Measurements from ENCODE around the gene RAPGEF5. TPM values are rescaled to one million over a fixed set of nuclear protein-coding genes. Genes with fewer than 3 reads are reported as not detected.

The RAPGEF5 gene
- total and polyA plus RNA-seq, 9 donors: 6.4 to 22.5 (median 10.4) TPM

- Histone ChIP-seq H3K4me1 (ENCODE audit: insufficient read depth) (no peaks in the 10 kb centered on the region), H3K36me3 (no peaks in the 10 kb centered on the region), H3K27me3 (no peaks in the 10 kb centered on the region), H3K27ac (no peak overlapping the region), H3K4me3 (no peak overlapping the region), H3K9me3 (no peaks in the 10 kb centered on the region)
- WGBS, 3 donors: 64 to 74% (median 66%) methylated on average over 2 of the region's 2 CpGs
- DNase-seq: no peak
- intact Hi-C loops (cut with DNase I): no loop called here
- TF ChIP-seq, protein P1, sequence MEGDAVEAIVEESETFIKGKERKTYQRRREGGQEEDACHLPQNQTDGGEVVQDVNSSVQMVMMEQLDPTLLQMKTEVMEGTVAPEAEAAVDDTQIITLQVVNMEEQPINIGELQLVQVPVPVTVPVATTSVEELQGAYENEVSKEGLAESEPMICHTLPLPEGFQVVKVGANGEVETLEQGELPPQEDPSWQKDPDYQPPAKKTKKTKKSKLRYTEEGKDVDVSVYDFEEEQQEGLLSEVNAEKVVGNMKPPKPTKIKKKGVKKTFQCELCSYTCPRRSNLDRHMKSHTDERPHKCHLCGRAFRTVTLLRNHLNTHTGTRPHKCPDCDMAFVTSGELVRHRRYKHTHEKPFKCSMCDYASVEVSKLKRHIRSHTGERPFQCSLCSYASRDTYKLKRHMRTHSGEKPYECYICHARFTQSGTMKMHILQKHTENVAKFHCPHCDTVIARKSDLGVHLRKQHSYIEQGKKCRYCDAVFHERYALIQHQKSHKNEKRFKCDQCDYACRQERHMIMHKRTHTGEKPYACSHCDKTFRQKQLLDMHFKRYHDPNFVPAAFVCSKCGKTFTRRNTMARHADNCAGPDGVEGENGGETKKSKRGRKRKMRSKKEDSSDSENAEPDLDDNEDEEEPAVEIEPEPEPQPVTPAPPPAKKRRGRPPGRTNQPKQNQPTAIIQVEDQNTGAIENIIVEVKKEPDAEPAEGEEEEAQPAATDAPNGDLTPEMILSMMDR (IDR thresholded peaks at IDR 0.05): no peak
- no peak for TF ChIP-seq EP300 (IDR thresholded peaks at IDR 0.05)
- TF ChIP-seq POLR2A (IDR thresholded peaks at IDR 0.05): no peak
These were observed 81.3 kb downstream of the RAPGEF5 start for GRCh38 chr7:22275661-22276060.

DNA sequence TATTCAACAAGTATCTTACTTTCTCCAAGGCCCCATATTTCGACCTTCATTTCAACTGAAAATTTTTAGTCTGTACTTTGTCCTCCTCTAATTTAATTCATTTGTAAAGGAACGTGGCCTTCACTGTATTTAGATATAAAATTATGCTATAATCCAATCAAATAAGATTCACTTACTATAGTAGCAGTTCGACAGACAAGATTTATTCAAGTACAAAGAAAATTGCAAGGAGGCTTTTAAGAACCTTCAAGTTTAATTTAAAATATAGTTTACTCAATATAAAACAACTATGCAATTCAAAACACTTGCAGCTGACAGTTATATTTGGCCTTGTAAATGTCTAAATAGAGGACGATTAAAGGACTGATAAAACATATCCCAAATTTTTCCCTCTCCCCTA, 85.6 kb downstream of the RAPGEF5 start:
- Histone ChIP-seq H3K27ac (no peak overlapping the region), H3K4me3 (no peak overlapping the region), H3K27me3 (no peaks in the 10 kb centered on the region), H3K36me3 (no peaks in the 10 kb centered on the region), H3K4me1 (ENCODE audit: insufficient read depth) (no peaks in the 10 kb centered on the region), H3K9me3 (no peaks in the 10 kb centered on the region)
- no peak for DNase-seq
- TF ChIP-seq, protein P1 (IDR thresholded peaks at IDR 0.05): no peak
- no peak for TF ChIP-seq EP300 (IDR thresholded peaks at IDR 0.05)
- TF ChIP-seq POLR2A (IDR thresholded peaks at IDR 0.05): no peak
- WGBS, 3 donors: 50 to 70% (median 53%) methylated on average over 4 of the region's 4 CpGs
- intact Hi-C loops (cut with DNase I): no loop called here

DNA sequence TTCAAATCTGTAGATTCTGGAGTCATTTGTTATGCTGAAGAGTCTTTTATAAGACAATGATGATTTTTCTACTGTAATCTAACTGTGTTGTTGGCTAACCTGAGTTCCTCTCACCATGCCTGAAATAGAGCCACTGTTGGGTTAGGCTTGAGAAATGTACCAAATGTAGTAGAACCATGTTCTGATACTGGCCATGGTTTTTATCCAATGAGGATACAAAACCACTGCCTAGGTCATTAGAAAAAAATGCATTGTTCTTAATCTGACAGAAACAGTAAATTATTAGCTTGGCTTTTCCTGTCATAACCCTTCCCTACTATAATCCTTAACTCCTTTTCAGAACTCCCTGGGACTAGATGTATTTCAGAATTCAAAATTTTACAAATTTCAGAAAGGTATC, 86.6 kb downstream of the RAPGEF5 start:
- Histone ChIP-seq H3K27me3 (no peaks in the 10 kb centered on the region), H3K4me3 (no peak overlapping the region), H3K36me3 (no peaks in the 10 kb centered on the region), H3K4me1 (ENCODE audit: insufficient read depth) (no peaks in the 10 kb centered on the region), H3K27ac (no peak overlapping the region), H3K9me3 (no peaks in the 10 kb centered on the region)
- no peak for DNase-seq
- no peak for TF ChIP-seq POLR2A (IDR thresholded peaks at IDR 0.05)
- TF ChIP-seq, protein P1 (IDR thresholded peaks at IDR 0.05): no peak
- no peak for TF ChIP-seq EP300 (IDR thresholded peaks at IDR 0.05)
- intact Hi-C loops (cut with DNase I): no loop called here

GRCh38 chr7:22269963-22270362, 87.0 kb downstream of the RAPGEF5 start:
- Histone ChIP-seq H3K4me1 (ENCODE audit: insufficient read depth) (no peaks in the 10 kb centered on the region), H3K27me3 (no peaks in the 10 kb centered on the region), H3K9me3 (no peaks in the 10 kb centered on the region), H3K4me3 (no peak overlapping the region), H3K36me3 (no peaks in the 10 kb centered on the region), H3K27ac (no peak overlapping the region)
- DNase-seq: no peak
- TF ChIP-seq, protein P1 (IDR thresholded peaks at IDR 0.05): no peak
- no peak for TF ChIP-seq POLR2A (IDR thresholded peaks at IDR 0.05)
- TF ChIP-seq EP300 (IDR thresholded peaks at IDR 0.05): no peak
- intact Hi-C loops (cut with DNase I): no loop called here
- whole genome bisulfite sequencing, 3 donors: 78 to 88% (median 81%) methylated on average over 3 of the region's 3 CpGs
